H7 (cell line): ENCODE data around the gene LCE4A. TPM values are rescaled to one million over a fixed set of nuclear protein-coding genes. Genes with fewer than 3 reads are reported as not detected.
"Not testable (repeated sequence)": the region's sequence is repeated elsewhere in the genome, so short reads cannot be mapped to it uniquely, and the experiment has no call there.

Experiments
- DNase-seq: peaks from one replicate; pipeline ENCODE4 v3.0.0; 2012
- H3K27me3 ChIP-seq: 2 replicates; pipeline ENCODE4 v1.6.0; 2011; ENCODE audit warnings: mild to moderate bottlenecking, low read length; ENCODE audit not compliant: control insufficient read depth, insufficient read depth
- H3K36me3 ChIP-seq: replicated peaks from 2 replicates; pipeline ENCODE4 v1.5.1; 2011; ENCODE audit warnings: low read length; ENCODE audit not compliant: control insufficient read depth, insufficient read depth
- H3K4me3 ChIP-seq: 2 replicates; pipeline ENCODE4 v1.5.1; 2011; ENCODE audit warnings: low read depth, mild to moderate bottlenecking, control low read depth, low read length, moderate library complexity; ENCODE audit not compliant: insufficient read depth
- total RNA-seq: library from RNA; depleted of rRNA; stranded (reverse); fragments of >200 nt; shearing (Covaris generic); gene quantifications from 2 replicates; pipeline ENCODE4 v1.2.3, GENCODE V29; 2014; rRNA removed

Gene LCE4A
- total RNA-seq = not detected in 2 replicates

GRCh38 chr1:152707860-152708259, at the start of gene LCE4A:
Gene LCE4A, plus strand, starts transcription at chr1:152708160. Its CDS starts 916 bp downstream, at chr1:152709076.
- no peak for DNase-seq
- Histone ChIP-seq H3K36me3 (no peaks in the 10 kb centered on the region), H3K4me3 (no peak within 1 kb of the TSS), H3K27me3 (no peaks in the 10 kb centered on the region)

- no peak for DNase-seq
- H3K36me3 ChIP-seq = no peaks in the 10 kb centered on the region
- H3K27me3 ChIP-seq = no peaks in the 10 kb centered on the region
- H3K4me3 ChIP-seq = no peak overlapping the region
These were observed 49.3 kb upstream of the LCE4A start for GRCh38 chr1:152658649-152659048.

GRCh38 chr1:152663098-152663497, 44.9 kb upstream of the LCE4A start, which contains the start of gene LCE2D:
Gene LCE2D, plus strand, starts transcription at chr1:152663380. Its CDS starts 726 bp downstream, at chr1:152664106.
- no peak for DNase-seq
- no peaks in the 10 kb centered on the region for H3K27me3 ChIP-seq
- no peaks in the 10 kb centered on the region for H3K36me3 ChIP-seq
- H3K4me3 ChIP-seq = no peak within 1 kb of the TSS

- not testable (repeated sequence) for H3K4me3 ChIP-seq, H3K27me3 ChIP-seq, H3K36me3 ChIP-seq, DNase-seq
These were observed 41.8 kb upstream of the LCE4A start for GRCh38 chr1:152666171-152666570.

- DNase-seq = no peak
- no peaks in the 10 kb centered on the region for H3K27me3 ChIP-seq
- no peaks in the 10 kb centered on the region for H3K36me3 ChIP-seq
- H3K4me3 ChIP-seq = no peak overlapping the region
These were observed 40.3 kb upstream of the LCE4A start for GRCh38 chr1:152667648-152668047.

- Histone ChIP-seq H3K27me3 (no peaks in the 10 kb centered on the region), H3K36me3 (no peaks in the 10 kb centered on the region), H3K4me3 (no peak overlapping the region)
- no peak for DNase-seq
These were observed 34.9 kb upstream of the LCE4A start for GRCh38 chr1:152673016-152673415.

- H3K4me3 ChIP-seq, DNase-seq, H3K36me3 ChIP-seq, H3K27me3 ChIP-seq: not testable (repeated sequence)
These were observed 33.0 kb upstream of the LCE4A start, which contains the start of gene LCE2C for GRCh38 chr1:152674983-152675382. Gene LCE2C, plus strand, starts transcription at chr1:152675279. Its CDS starts 737 bp downstream, at chr1:152676016.

GRCh38 chr1:152679459-152679858, 28.5 kb upstream of the LCE4A start:
- Histone ChIP-seq H3K27me3 (no peaks in the 10 kb centered on the region), H3K36me3 (no peaks in the 10 kb centered on the region), H3K4me3 (no peak overlapping the region)
- no peak for DNase-seq

GRCh38 chr1:152681616-152682015, 26.3 kb upstream of the LCE4A start:
- H3K27me3 ChIP-seq = no peaks in the 10 kb centered on the region

GRCh38 chr1:152683846-152684245, 24.1 kb upstream of the LCE4A start:
- Histone ChIP-seq H3K36me3 (no peaks in the 10 kb centered on the region), H3K27me3 (no peaks in the 10 kb centered on the region), H3K4me3 (no peak overlapping the region)
- no peak for DNase-seq

More at GRCh38 chr1:152681616-152682015, 26.3 kb upstream of the LCE4A start:
- Histone ChIP-seq H3K4me3 (no peak overlapping the region), H3K36me3 (no peaks in the 10 kb centered on the region)
- no peak for DNase-seq

GRCh38 chr1:152685823-152686222, 22.1 kb upstream of the LCE4A start, which contains the start of gene LCE2B:
Gene LCE2B, plus strand, starts transcription at chr1:152686123. Its CDS starts 721 bp downstream, at chr1:152686844.
- H3K36me3 ChIP-seq, H3K4me3 ChIP-seq, H3K27me3 ChIP-seq, DNase-seq: not testable (repeated sequence)

GRCh38 chr1:152697701-152698600, 10.0 kb upstream of the LCE4A start, which contains the start of gene LCE2A:
Gene LCE2A, plus strand, starts transcription at chr1:152698345. Its CDS starts 557 bp downstream, at chr1:152698902.
- Histone ChIP-seq H3K36me3 (no peaks in the 10 kb centered on the region), H3K27me3 (no peaks in the 10 kb centered on the region), H3K4me3 (no peak within 1 kb of the TSS)
- no peak for DNase-seq

- DNase-seq = no peak
- no peaks in the 10 kb centered on the region for H3K36me3 ChIP-seq
- H3K27me3 ChIP-seq = no peaks in the 10 kb centered on the region
- no peak overlapping the region for H3K4me3 ChIP-seq
These were observed 8.2 kb upstream of the LCE4A start for GRCh38 chr1:152699746-152700145.

GRCh38 chr1:152718238-152718637, 10.3 kb downstream of the LCE4A start:
- DNase-seq = no peak
- Histone ChIP-seq H3K4me3 (no peak overlapping the region), H3K36me3 (no peaks in the 10 kb centered on the region), H3K27me3 (no peaks in the 10 kb centered on the region)

- DNase-seq = no peak
- no peak overlapping the region for H3K4me3 ChIP-seq
- H3K36me3 ChIP-seq = no peaks in the 10 kb centered on the region
- no peaks in the 10 kb centered on the region for H3K27me3 ChIP-seq
These were observed 17.3 kb downstream of the LCE4A start for GRCh38 chr1:152725261-152725660.
